IMR-90 (cell line): ENCODE measurements around the gene NQO2. TPM values are rescaled to one million over a fixed set of nuclear protein-coding genes. Genes with fewer than 3 reads are reported as not detected.
A peak's percentile ranks its signal among the peaks of the same experiment; 100 is the strongest.

Source experiments
- ATAC-seq: fragments of 200-7000 bp; cut with Tn5 transposase; 2 replicates; pipeline ENCODE4 v1.9.1; 2020; ENCODE audit warnings: low read depth, mild to moderate bottlenecking, moderate library complexity
- BruUV-seq: library from RNA; stranded (reverse); fragments of 400-500 nt; replicated peaks from 2 replicates; lab custom pipeline; 2021; lab: Mats Ljungman, UMichigan
- CTCF ChIA-PET: fragments of 300-600 bp; formaldehyde crosslinking; extraction: SDS; loops from one replicate; lab custom pipeline; 2021; ENCODE audit warnings: antibody characterized with exemption; lab: Yijun Ruan, JAX
- POLR2A ChIA-PET: fragments of 300-600 bp; sonication (Branson Sonifier 250); formaldehyde crosslinking; loops from one replicate; lab custom pipeline; 2022; ENCODE audit warnings: antibody characterized with exemption; ENCODE audit not compliant: unreplicated experiment; lab: Charles Lee
- DNase-seq: peaks from one replicate; pipeline ENCODE4 v3.0.0; 2013
- H2AFZ ChIP-seq: replicated peaks from 2 replicates; pipeline ENCODE3; 2013; ENCODE audit warnings: low read length, mild to moderate bottlenecking; ENCODE audit not compliant: poor library complexity
- H2AK5ac ChIP-seq: 2 replicates; pipeline ENCODE4 v1.6.1; 2013; ENCODE audit warnings: low read depth, low read length, inconsistent platforms
- H2AK9ac ChIP-seq: replicated peaks from 2 replicates; pipeline ENCODE3; 2013; ENCODE audit warnings: mild to moderate bottlenecking, low read depth, low read length, moderate library complexity; ENCODE audit not compliant: poor library complexity
- H2BK120ac ChIP-seq: 2 replicates; pipeline ENCODE4 v1.6.1; 2013; ENCODE audit warnings: low read depth, low read length, inconsistent platforms
- H2BK15ac ChIP-seq: 3 replicates; pipeline ENCODE4 v1.6.1; 2013; ENCODE audit warnings: low read depth, low read length, inconsistent platforms
- H2BK20ac ChIP-seq: 2 replicates; pipeline ENCODE4 v1.6.1; 2013; ENCODE audit warnings: low read depth, mild to moderate bottlenecking, inconsistent platforms, low read length, moderate library complexity
- H2BK5ac ChIP-seq: 2 replicates; pipeline ENCODE4 v1.6.1; 2013; ENCODE audit warnings: mild to moderate bottlenecking, low read depth, low read length, inconsistent platforms; ENCODE audit not compliant: poor library complexity, severe bottlenecking
- H3K14ac ChIP-seq: replicated peaks from 2 replicates; pipeline ENCODE4 v1.6.1; 2013; ENCODE audit warnings: low read depth, low read length, inconsistent platforms
- H3K18ac ChIP-seq: 2 replicates; pipeline ENCODE4 v1.6.1; 2013; ENCODE audit warnings: low read depth, low read length, control low read depth
- H3K23ac ChIP-seq: 2 replicates; pipeline ENCODE4 v1.6.1; 2013; ENCODE audit warnings: low read depth, low read length, inconsistent platforms
- H3K27ac ChIP-seq: 2 replicates; pipeline ENCODE4 v1.5.1; 2013; ENCODE audit warnings: mild to moderate bottlenecking, control low read depth, low read length; ENCODE audit not compliant: insufficient read depth
- H3K27me3 ChIP-seq: 2 replicates; pipeline ENCODE4 v1.6.1; 2013; ENCODE audit warnings: low read length; ENCODE audit not compliant: control insufficient read depth, insufficient read depth
- H3K36me3 ChIP-seq: 2 replicates; pipeline ENCODE4 v1.6.1; 2013; ENCODE audit warnings: low read length, mixed read lengths; ENCODE audit not compliant: control insufficient read depth, insufficient read depth
- H3K4ac ChIP-seq: 2 replicates; pipeline ENCODE4 v1.6.1; 2013; ENCODE audit warnings: low read depth, low read length, inconsistent platforms
- H3K4me1 ChIP-seq: 2 replicates; pipeline ENCODE4 v1.6.1; 2013; ENCODE audit warnings: low read length, mixed read lengths; ENCODE audit not compliant: control insufficient read depth, insufficient read depth
- H3K4me2 ChIP-seq: 2 replicates; pipeline ENCODE4 v1.6.1; 2013; ENCODE audit warnings: low read depth, mild to moderate bottlenecking, control low read depth, low read length, moderate library complexity
- H3K4me3 ChIP-seq: 2 replicates; pipeline ENCODE4 v1.5.1; 2013; ENCODE audit warnings: low read depth, mild to moderate bottlenecking, control low read depth, low read length, moderate library complexity; ENCODE audit not compliant: insufficient read depth
- H3K56ac ChIP-seq: 2 replicates; pipeline ENCODE4 v1.6.1; 2013; ENCODE audit warnings: low read length, inconsistent platforms; ENCODE audit not compliant: insufficient read depth; ENCODE audit errors: extremely low read depth
- H3K79me1 ChIP-seq, 2 experiments: 2 replicates each; pipeline ENCODE4 v1.6.1; 2013; ENCODE audit warnings: low read length in 2 of 2, inconsistent platforms in 1 of 2, low read depth in 1 of 2
- H3K9ac ChIP-seq: 2 replicates; pipeline ENCODE4 v1.6.1; 2013; ENCODE audit warnings: low read depth, low read length, control low read depth
- H3K9me1 ChIP-seq: 2 replicates; pipeline ENCODE4 v1.6.1; 2013; ENCODE audit warnings: low read length, inconsistent platforms; ENCODE audit not compliant: insufficient read depth
- H3K9me3 ChIP-seq: 2 replicates; pipeline ENCODE4 v1.6.1; 2013; ENCODE audit warnings: low read length; ENCODE audit not compliant: control insufficient read depth, insufficient read depth
- H4K20me1 ChIP-seq: 2 replicates; pipeline ENCODE4 v1.6.1; 2013; ENCODE audit warnings: low read length, inconsistent platforms; ENCODE audit not compliant: insufficient read depth
- H4K5ac ChIP-seq: 2 replicates; pipeline ENCODE4 v1.6.1; 2013; ENCODE audit warnings: mild to moderate bottlenecking, low read depth, low read length, control low read depth
- H4K8ac ChIP-seq, 2 experiments: 2 replicates each; pipeline ENCODE4 v1.6.1; 2013; ENCODE audit warnings: low read depth in 2 of 2, low read length in 2 of 2, control low read depth in 1 of 2, inconsistent platforms in 1 of 2
- H4K91ac ChIP-seq: 2 replicates; pipeline ENCODE4 v1.6.1; 2013; ENCODE audit warnings: low read depth, low read length, inconsistent platforms; ENCODE audit not compliant: insufficient read depth
- CEBPB ChIP-seq: IDR thresholded peaks from 2 replicates; pipeline ENCODE4 v1.6.1; 2012; ENCODE audit warnings: low read depth, low read length, improper control_type of control experiment
- FOS ChIP-seq: fragments of 150-350 bp; IDR thresholded peaks from 2 replicates; pipeline ENCODE4 v1.6.1; 2016; ENCODE audit warnings: low read depth, low read length
- MAFK ChIP-seq: IDR thresholded peaks from 2 replicates; pipeline ENCODE4 v1.6.1; 2012; ENCODE audit warnings: low read depth, low read length, improper control_type of control experiment
- MAZ ChIP-seq: IDR thresholded peaks from 2 replicates; pipeline ENCODE4 v1.6.1; 2012; ENCODE audit warnings: low read depth, mild to moderate bottlenecking, low read length, improper control_type of control experiment, moderate library complexity, borderline replicate concordance
- NFE2L2 ChIP-seq: fragments of 150-350 bp; IDR thresholded peaks from 2 replicates; pipeline ENCODE4 v1.6.1; 2016; ENCODE audit warnings: low read depth, mild to moderate bottlenecking, low read length
- POLR2A ChIP-seq: IDR thresholded peaks from 2 replicates; pipeline ENCODE4 v1.6.1; 2012; ENCODE audit warnings: mild to moderate bottlenecking, low read depth, low read length
- RAD21 ChIP-seq: IDR thresholded peaks from 2 replicates; pipeline ENCODE4 v1.6.1; 2012; ENCODE audit warnings: low read length, improper control_type of control experiment
- RCOR1 ChIP-seq: IDR thresholded peaks from 2 replicates; pipeline ENCODE4 v1.6.1; 2012; ENCODE audit warnings: mild to moderate bottlenecking, low read length, improper control_type of control experiment; ENCODE audit not compliant: insufficient replicate concordance
- RFX5 ChIP-seq: IDR thresholded peaks from 2 replicates; pipeline ENCODE4 v1.8.0; 2012; ENCODE audit warnings: low read depth, mild to moderate bottlenecking, low read length, moderate library complexity
- SMC3 ChIP-seq: fragments of 150-350 bp; IDR thresholded peaks from 2 replicates; pipeline ENCODE4 v1.6.1; 2016; ENCODE audit warnings: low read depth, mild to moderate bottlenecking, antibody characterized with exemption, low read length, moderate library complexity
- WGBS, 2 experiments: methylation state at CpG; one replicate each; pipeline versions ENCODE4 v1.1.5 to v1.1.7; 2013; ENCODE audit warnings: missing lambda C conversion rate in 2 of 2; ENCODE audit not compliant: insufficient read length in 1 of 2; ENCODE audit errors: extremely low coverage in 2 of 2; 5-methylcytosine and 5-hydroxymethylcytosine counted together
- dilution Hi-C: fragments of 300-500 bp; cut with HindIII; formaldehyde crosslinking; loops from one replicate; pipeline ENCODE4 v1.14.3; 2018; ENCODE audit warnings: low sequenced_read_pairs; ENCODE audit not compliant: unreplicated experiment
- in situ Hi-C: fragments of 300-500 bp; cut with MboI; formaldehyde crosslinking; loops from 3 replicates; pipeline ENCODE4 v1.14.3; 2019; ENCODE audit warnings: low sequenced_read_pairs, inconsistent platforms, mixed read lengths
- intact Hi-C: fragments of 100-400 bp; cut with micrococcal nuclease; formaldehyde crosslinking; loops from 2 replicates; pipeline ENCODE4 v1.10.0; 2022
- polyA plus RNA-seq, 3 experiments: library from polyadenylated mRNA; depleted of rRNA; stranded (reverse); fragments of >200 nt; gene quantifications; 2 replicates each; pipeline ENCODE4 v1.2.3, GENCODE V29; 2012; ENCODE audit warnings: low replicate concordance in 1 of 3
- total RNA-seq: library from RNA; depleted of rRNA; stranded (reverse); fragments of >200 nt; gene quantifications from 2 replicates; pipeline ENCODE4 v1.2.3, GENCODE V29; 2012
- TF ChIP-seq, protein P1 (sequence below): fragments of 150-350 bp; IDR thresholded peaks from 2 replicates; pipeline ENCODE4 v1.6.1; 2017; ENCODE audit warnings: mild to moderate bottlenecking, antibody characterized with exemption, low read length, low read depth
- TF ChIP-seq, protein P2 (sequence below): conservative IDR thresholded peaks from 2 replicates; pipeline ENCODE4 v1.5.1; 2012; ENCODE audit warnings: mild to moderate bottlenecking, low read depth, low read length, improper control_type of control experiment

Gene NQO2
- total and polyA plus RNA-seq, 2 of the 4 experiments (the other 2 are of a cell fraction): 42.5 to 72.1 TPM

DNA sequence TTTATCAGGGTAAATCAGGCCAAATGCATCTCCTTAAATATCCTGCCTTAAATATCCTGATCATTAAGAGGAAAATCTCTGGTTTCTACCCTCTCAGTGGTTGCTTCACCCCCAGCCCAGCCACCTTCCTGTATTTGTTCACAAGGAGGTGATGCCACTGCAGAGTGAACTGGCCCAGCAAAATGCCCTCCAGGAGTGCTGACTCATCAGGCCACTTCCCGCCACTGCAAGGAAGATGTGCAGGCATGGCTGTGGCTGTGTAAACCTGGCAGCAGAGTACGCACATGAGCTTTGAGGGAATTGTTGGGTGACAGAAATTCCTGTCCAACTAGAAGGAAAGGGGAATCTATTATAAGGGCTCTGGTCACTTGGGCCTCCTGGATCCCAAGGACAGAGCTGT, 13.8 kb downstream of the NQO2 start:
- Histone ChIP-seq H3K56ac (no peak overlapping the region), H2AK9ac (no peak overlapping the region), H3K18ac (no peak overlapping the region), H3K23ac (no peak overlapping the region), H3K9me3 (peaks cover 5% of the 10 kb centered on the region), H3K79me1 (no peaks in the 10 kb centered on the region), H3K4me3 (no peak overlapping the region), H3K9me1 (peaks cover 13% of the 10 kb centered on the region), H3K27ac (no peak overlapping the region), H2AFZ (no peak overlapping the region), H3K9ac (no peak overlapping the region), H4K91ac (no peak overlapping the region), H4K5ac (no peak overlapping the region), H2BK20ac (no peak overlapping the region), H4K20me1 (no peaks in the 10 kb centered on the region), H2BK15ac (no peak overlapping the region), H3K27me3 (no peaks in the 10 kb centered on the region), H4K8ac (no peak overlapping the region), H2BK120ac (no peak overlapping the region), H3K14ac (no peak overlapping the region), H2AK5ac (no peak overlapping the region), H3K4ac (no peak overlapping the region), H3K36me3 (peaks cover 37% of the 10 kb centered on the region), H3K4me2 (no peak overlapping the region), H3K4me1 (0 out of 2 replicates have a peak, but pooled peaks cover 3% of the 10 kb centered on the region), H2BK5ac (no peak overlapping the region)
- DNase-seq: peak; percentile 47
- no CpG with 5 or more reads among the region's 2 CpGs for WGBS, 2 experiments
- in situ Hi-C loops (loop anchor here (5.0 kb wide), 1 partner anchor 34 kb away; no protein-coding TSS in a partner anchor), intact Hi-C loops (no loop called here), dilution Hi-C loops (no loop called here)
- ChIA-PET CTCF (interaction anchor here (0.6 kb wide), 1 partner anchor 21 kb away, joined by 5 read pairs; no protein-coding TSS in a partner anchor), POLR2A (no interaction called here)
- ATAC-seq: peak; percentile 72
- TF ChIP-seq, protein P1, sequence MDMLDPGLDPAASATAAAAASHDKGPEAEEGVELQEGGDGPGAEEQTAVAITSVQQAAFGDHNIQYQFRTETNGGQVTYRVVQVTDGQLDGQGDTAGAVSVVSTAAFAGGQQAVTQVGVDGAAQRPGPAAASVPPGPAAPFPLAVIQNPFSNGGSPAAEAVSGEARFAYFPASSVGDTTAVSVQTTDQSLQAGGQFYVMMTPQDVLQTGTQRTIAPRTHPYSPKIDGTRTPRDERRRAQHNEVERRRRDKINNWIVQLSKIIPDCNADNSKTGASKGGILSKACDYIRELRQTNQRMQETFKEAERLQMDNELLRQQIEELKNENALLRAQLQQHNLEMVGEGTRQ: no peak
- TF ChIP-seq RFX5 (no peak), NFE2L2 (peak; percentile 35; the same call in 1 of the 2 replicates), RAD21 (no peak), MAFK (peak; percentile 86), CEBPB (peak; percentile 28; the same call in 1 of the 2 replicates), SMC3 (no peak), MAZ (no peak), FOS (no peak), POLR2A (no peak), RCOR1 (no peak)
- TF ChIP-seq, protein P2, sequence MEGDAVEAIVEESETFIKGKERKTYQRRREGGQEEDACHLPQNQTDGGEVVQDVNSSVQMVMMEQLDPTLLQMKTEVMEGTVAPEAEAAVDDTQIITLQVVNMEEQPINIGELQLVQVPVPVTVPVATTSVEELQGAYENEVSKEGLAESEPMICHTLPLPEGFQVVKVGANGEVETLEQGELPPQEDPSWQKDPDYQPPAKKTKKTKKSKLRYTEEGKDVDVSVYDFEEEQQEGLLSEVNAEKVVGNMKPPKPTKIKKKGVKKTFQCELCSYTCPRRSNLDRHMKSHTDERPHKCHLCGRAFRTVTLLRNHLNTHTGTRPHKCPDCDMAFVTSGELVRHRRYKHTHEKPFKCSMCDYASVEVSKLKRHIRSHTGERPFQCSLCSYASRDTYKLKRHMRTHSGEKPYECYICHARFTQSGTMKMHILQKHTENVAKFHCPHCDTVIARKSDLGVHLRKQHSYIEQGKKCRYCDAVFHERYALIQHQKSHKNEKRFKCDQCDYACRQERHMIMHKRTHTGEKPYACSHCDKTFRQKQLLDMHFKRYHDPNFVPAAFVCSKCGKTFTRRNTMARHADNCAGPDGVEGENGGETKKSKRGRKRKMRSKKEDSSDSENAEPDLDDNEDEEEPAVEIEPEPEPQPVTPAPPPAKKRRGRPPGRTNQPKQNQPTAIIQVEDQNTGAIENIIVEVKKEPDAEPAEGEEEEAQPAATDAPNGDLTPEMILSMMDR: no peak
- BruUV-seq: no TSS peak
